GM12865 (cell line): ENCODE results near the gene PLEKHM1.

Experiments
- DNase-seq: peaks from one replicate; pipeline ENCODE4 v3.0.0; 2010; ENCODE audit warnings: low read depth
- H3K4me3 ChIP-seq: 2 replicates; pipeline ENCODE4 v1.5.1; 2011; ENCODE audit warnings: mild to moderate bottlenecking, low read depth, low read length, control low read depth
- CTCF ChIP-seq: IDR thresholded peaks from 2 replicates; pipeline ENCODE4 v1.5.1; 2011; ENCODE audit warnings: low read length, control low read depth, low read depth, inconsistent platforms; ENCODE audit not compliant: insufficient read depth; ENCODE audit errors: missing control alignments

PLEKHM1 gene

GRCh38 chr17:45386178-45386577 is 104.3 kb downstream of the PLEKHM1 start:
- no peak for DNase-seq
- no peak for TF ChIP-seq CTCF
- no peak overlapping the region for H3K4me3 ChIP-seq
